ENCODE data around the gene ABCC4.

GRCh38 chr13:95129004-95129403, 172.2 kb downstream of the ABCC4 start:
- TF ChIP-seq POLR2A (IDR thresholded peaks at IDR 0.05) (no peak), CTCF (IDR thresholded peaks at IDR 0.05) (no peak), EP300 (IDR thresholded peaks at IDR 0.05) (no peak)

Data from suprapubic skin (tissue), 3 donors.